WTC11 (cell line): ENCODE measurements around the gene THSD7B. TPM values are rescaled to one million over a fixed set of nuclear protein-coding genes. Genes with fewer than 3 reads are reported as not detected.

ENCODE experiments used
- ATAC-seq: fragments of 200-7000 bp; cut with Tn5 transposase; 2 replicates; pipeline ENCODE4 v1.10.0; 2021; ENCODE audit warnings: mild to moderate bottlenecking, moderate library complexity
- CTCF ChIA-PET: fragments of 300-600 bp; sonication (Branson Sonifier 250); formaldehyde crosslinking; loops from one replicate; lab custom pipeline; 2021; ENCODE audit warnings: antibody characterized with exemption; lab: Charles Lee
- POLR2A ChIA-PET: fragments of 350-600 bp; sonication (Branson Sonifier 250); formaldehyde crosslinking; loops from one replicate; lab custom pipeline; 2021; ENCODE audit warnings: antibody characterized with exemption; lab: Charles Lee
- DNase-seq: peaks from one replicate; pipeline ENCODE4 v3.0.0; 2021; ENCODE audit warnings: low spot score
- H3K27ac Mint-ChIP-seq: 2 replicates; pipeline ENCODE4 v1.8.0; 2021; ENCODE audit warnings: mixed read lengths
- H3K27me3 Mint-ChIP-seq: 2 replicates; pipeline ENCODE4 v1.8.0; 2021; ENCODE audit warnings: low read depth, mild to moderate bottlenecking, moderate library complexity, mixed read lengths
- H3K36me3 Mint-ChIP-seq: 2 replicates; pipeline ENCODE4 v1.8.0; 2021; ENCODE audit warnings: mixed read lengths
- H3K4me1 Mint-ChIP-seq: 2 replicates; pipeline ENCODE4 v1.8.0; 2022; ENCODE audit warnings: mixed read lengths
- H3K4me3 Mint-ChIP-seq: 2 replicates; pipeline ENCODE4 v1.8.0; 2021; ENCODE audit warnings: mild to moderate bottlenecking, moderate library complexity, mixed read lengths
- H3K9me3 Mint-ChIP-seq: 2 replicates; pipeline ENCODE4 v1.8.0; 2021; ENCODE audit warnings: mixed read lengths
- ARID4B ChIP-seq: sonication (generic); formaldehyde crosslinking; IDR thresholded peaks from 2 replicates; pipeline ENCODE4 v1.8.0; 2023; ENCODE audit warnings: missing genetic modification reagents, mild to moderate bottlenecking, borderline replicate concordance
- CREM ChIP-seq: sonication (generic); formaldehyde crosslinking; IDR thresholded peaks from 2 replicates; pipeline ENCODE4 v1.8.1; 2022; ENCODE audit warnings: mild to moderate bottlenecking, missing genetic modification reagents, moderate library complexity
- FOXK1 ChIP-seq: sonication (generic); formaldehyde crosslinking; IDR thresholded peaks from 2 replicates; pipeline ENCODE4 v1.8.0; 2022; ENCODE audit warnings: mild to moderate bottlenecking, moderate library complexity, missing genetic modification reagents
- MAX ChIP-seq: sonication (generic); formaldehyde crosslinking; IDR thresholded peaks from 2 replicates; pipeline ENCODE4 v1.8.0; 2022; ENCODE audit warnings: mild to moderate bottlenecking, missing genetic modification reagents
- NFATC4 ChIP-seq: fragments of 250-450 bp; sonication (Bioruptor Pico); IDR thresholded peaks from 2 replicates; pipeline ENCODE4 v1.9.0; 2021; ENCODE audit warnings: mild to moderate bottlenecking
- PRRX2 ChIP-seq: fragments of 250-450 bp; sonication (Bioruptor Pico); IDR thresholded peaks from 2 replicates; pipeline ENCODE4 v1.8.0; 2021; ENCODE audit warnings: mild to moderate bottlenecking
- SOX15 ChIP-seq: fragments of 250-450 bp; sonication (Bioruptor Pico); IDR thresholded peaks from 2 replicates; pipeline ENCODE4 v1.9.0; 2021; ENCODE audit warnings: mild to moderate bottlenecking
- TCF7 ChIP-seq: sonication (generic); formaldehyde crosslinking; IDR thresholded peaks from 2 replicates; pipeline ENCODE4 v1.8.0; 2022; ENCODE audit warnings: mild to moderate bottlenecking, low read depth, missing genetic modification reagents, moderate library complexity
- TEAD1 ChIP-seq: sonication (generic); formaldehyde crosslinking; IDR thresholded peaks from 2 replicates; pipeline ENCODE4 v1.8.0; 2022; ENCODE audit warnings: mild to moderate bottlenecking, missing genetic modification reagents
- ZNF232 ChIP-seq: sonication (generic); formaldehyde crosslinking; IDR thresholded peaks from 2 replicates; pipeline ENCODE4 v1.8.0; 2022; ENCODE audit warnings: mild to moderate bottlenecking, missing genetic modification reagents
- ZNF425 ChIP-seq: fragments of 250-450 bp; sonication (Bioruptor Pico); conservative IDR thresholded peaks from 2 replicates; pipeline ENCODE4 v1.9.0; 2021; ENCODE audit warnings: mild to moderate bottlenecking
- total RNA-seq: library from RNA; stranded (reverse); gene quantifications from 3 replicates; pipeline ENCODE4 v1.2.3, GENCODE V29; 2021
- TF ChIP-seq, protein P1 (sequence below): fragments of 200-600 bp; IDR thresholded peaks from 2 replicates; pipeline ENCODE4 v1.8.0; 2022; ENCODE audit warnings: antibody characterized with exemption
- TF ChIP-seq, protein P2 (sequence below): sonication (generic); formaldehyde crosslinking; IDR thresholded peaks from 2 replicates; pipeline ENCODE4 v1.8.1; 2023; ENCODE audit warnings: mild to moderate bottlenecking, missing genetic modification reagents, moderate library complexity
- TF ChIP-seq, protein P3 (sequence below): sonication (generic); formaldehyde crosslinking; IDR thresholded peaks from 2 replicates; pipeline ENCODE4 v1.8.1; 2022; ENCODE audit warnings: low read depth, missing genetic modification reagents, borderline replicate concordance
- TF ChIP-seq, protein P4 (sequence below): sonication (generic); formaldehyde crosslinking; IDR thresholded peaks from 2 replicates; pipeline ENCODE4 v1.8.0; 2022; ENCODE audit warnings: mild to moderate bottlenecking, missing genetic modification reagents

The THSD7B gene
- total RNA-seq, 1 experiment from 2014 or later: 2.9 TPM

DNA sequence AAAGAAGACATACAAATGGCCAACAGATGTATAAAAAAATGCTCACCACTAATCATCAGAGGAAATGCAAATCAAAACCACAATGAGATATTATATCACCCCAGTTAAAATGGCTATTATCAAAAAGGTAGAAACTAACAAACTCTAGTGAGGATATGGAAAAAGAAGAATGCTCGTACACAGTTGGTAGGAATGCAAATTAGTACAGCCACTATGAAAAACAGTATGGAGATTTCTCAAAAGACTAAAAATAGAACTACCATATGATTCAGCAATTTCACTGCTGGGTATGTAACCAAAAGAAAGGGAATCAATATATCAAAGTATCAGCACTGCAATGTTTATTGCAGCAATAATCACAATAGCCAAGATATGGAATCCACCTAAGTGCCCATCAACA is 679.6 kb downstream of the THSD7B start (continued):
- TF ChIP-seq ARID4B (CRISPR knock-in tag) (no peak), CREM (CRISPR knock-in tag) (no peak), SOX15 (CRISPR knock-in tag) (no peak), TEAD1 (CRISPR knock-in tag) (no peak), PRRX2 (CRISPR knock-in tag) (no peak)
- TF ChIP-seq, protein P1, sequence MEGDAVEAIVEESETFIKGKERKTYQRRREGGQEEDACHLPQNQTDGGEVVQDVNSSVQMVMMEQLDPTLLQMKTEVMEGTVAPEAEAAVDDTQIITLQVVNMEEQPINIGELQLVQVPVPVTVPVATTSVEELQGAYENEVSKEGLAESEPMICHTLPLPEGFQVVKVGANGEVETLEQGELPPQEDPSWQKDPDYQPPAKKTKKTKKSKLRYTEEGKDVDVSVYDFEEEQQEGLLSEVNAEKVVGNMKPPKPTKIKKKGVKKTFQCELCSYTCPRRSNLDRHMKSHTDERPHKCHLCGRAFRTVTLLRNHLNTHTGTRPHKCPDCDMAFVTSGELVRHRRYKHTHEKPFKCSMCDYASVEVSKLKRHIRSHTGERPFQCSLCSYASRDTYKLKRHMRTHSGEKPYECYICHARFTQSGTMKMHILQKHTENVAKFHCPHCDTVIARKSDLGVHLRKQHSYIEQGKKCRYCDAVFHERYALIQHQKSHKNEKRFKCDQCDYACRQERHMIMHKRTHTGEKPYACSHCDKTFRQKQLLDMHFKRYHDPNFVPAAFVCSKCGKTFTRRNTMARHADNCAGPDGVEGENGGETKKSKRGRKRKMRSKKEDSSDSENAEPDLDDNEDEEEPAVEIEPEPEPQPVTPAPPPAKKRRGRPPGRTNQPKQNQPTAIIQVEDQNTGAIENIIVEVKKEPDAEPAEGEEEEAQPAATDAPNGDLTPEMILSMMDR: no peak
- TF ChIP-seq, protein P2, sequence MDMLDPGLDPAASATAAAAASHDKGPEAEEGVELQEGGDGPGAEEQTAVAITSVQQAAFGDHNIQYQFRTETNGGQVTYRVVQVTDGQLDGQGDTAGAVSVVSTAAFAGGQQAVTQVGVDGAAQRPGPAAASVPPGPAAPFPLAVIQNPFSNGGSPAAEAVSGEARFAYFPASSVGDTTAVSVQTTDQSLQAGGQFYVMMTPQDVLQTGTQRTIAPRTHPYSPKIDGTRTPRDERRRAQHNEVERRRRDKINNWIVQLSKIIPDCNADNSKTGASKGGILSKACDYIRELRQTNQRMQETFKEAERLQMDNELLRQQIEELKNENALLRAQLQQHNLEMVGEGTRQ (CRISPR knock-in tag): no peak
- TF ChIP-seq, protein P3, sequence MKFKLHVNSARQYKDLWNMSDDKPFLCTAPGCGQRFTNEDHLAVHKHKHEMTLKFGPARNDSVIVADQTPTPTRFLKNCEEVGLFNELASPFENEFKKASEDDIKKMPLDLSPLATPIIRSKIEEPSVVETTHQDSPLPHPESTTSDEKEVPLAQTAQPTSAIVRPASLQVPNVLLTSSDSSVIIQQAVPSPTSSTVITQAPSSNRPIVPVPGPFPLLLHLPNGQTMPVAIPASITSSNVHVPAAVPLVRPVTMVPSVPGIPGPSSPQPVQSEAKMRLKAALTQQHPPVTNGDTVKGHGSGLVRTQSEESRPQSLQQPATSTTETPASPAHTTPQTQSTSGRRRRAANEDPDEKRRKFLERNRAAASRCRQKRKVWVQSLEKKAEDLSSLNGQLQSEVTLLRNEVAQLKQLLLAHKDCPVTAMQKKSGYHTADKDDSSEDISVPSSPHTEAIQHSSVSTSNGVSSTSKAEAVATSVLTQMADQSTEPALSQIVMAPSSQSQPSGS (CRISPR knock-in tag): no peak

DNA sequence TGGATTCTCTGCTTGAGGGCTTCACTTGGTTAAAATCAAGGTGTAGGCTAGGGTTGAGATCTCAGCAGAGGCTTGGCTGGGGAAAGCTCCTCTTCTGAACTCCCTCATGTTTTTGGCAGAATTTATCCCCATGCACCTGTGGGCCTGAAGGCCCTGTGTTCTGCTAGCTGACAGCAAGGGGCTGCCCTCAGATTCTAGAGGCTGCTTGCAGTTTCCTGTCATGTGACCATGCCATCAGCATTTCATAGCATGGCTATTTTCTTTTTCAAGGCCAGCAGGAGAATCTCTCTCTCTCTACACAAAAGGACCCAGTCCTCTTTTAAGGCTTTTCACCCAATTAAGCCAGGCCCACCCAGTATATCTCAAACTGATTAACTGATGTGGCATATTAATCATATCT is 684.1 kb downstream of the THSD7B start:
- peaks cover 6% of the 10 kb centered on the region for H3K36me3 Mint-ChIP-seq
- no peaks in the 10 kb centered on the region for H3K27me3 Mint-ChIP-seq
- peaks cover 26% of the 10 kb centered on the region for H3K9me3 Mint-ChIP-seq
- no peak overlapping the region for H3K4me3 Mint-ChIP-seq
- peaks cover 10% of the 10 kb centered on the region for H3K4me1 Mint-ChIP-seq
- POLR2A ChIA-PET: no interaction called here
- ATAC-seq: no peak
- H3K27ac Mint-ChIP-seq: no peak overlapping the region
- TF ChIP-seq NFATC4: no peak
- TF ChIP-seq, protein P2 (CRISPR knock-in tag): peak; percentile 39; the same call in 1 of the 2 replicates
- CTCF ChIA-PET: no interaction called here
- DNase-seq: no peak

DNA sequence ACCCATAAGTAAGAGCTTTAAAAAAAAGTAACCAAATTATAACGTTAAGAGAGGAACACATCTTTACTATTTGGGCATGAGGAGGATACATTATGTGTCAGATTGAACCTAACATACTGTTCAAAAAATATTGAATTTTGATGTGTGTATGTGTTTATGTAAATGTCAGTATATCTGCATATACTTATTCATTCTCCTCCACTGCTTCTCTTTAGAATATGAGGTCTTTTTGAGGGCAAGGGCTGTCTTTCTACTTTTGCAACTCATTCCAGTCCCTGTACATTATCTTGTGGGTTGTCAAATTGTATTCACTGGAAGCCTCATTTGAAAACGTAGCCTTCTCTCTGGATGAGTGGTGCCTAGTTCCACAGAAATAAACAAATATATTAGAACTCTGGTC is 689.5 kb downstream of the THSD7B start:
- Mint-ChIP-seq H3K36me3 (peaks cover 15% of the 10 kb centered on the region), H3K4me3 (no peak overlapping the region), H3K27ac (no peak overlapping the region), H3K27me3 (no peaks in the 10 kb centered on the region), H3K4me1 (no peaks in the 10 kb centered on the region), H3K9me3 (peaks cover 20% of the 10 kb centered on the region)
- POLR2A ChIA-PET: no interaction called here
- no peak for TF ChIP-seq ZNF232 (CRISPR knock-in tag)
- no peak for TF ChIP-seq MAX
- no peak for TF ChIP-seq FOXK1 (CRISPR knock-in tag)
- TF ChIP-seq TCF7: no peak
- TF ChIP-seq, protein P4, sequence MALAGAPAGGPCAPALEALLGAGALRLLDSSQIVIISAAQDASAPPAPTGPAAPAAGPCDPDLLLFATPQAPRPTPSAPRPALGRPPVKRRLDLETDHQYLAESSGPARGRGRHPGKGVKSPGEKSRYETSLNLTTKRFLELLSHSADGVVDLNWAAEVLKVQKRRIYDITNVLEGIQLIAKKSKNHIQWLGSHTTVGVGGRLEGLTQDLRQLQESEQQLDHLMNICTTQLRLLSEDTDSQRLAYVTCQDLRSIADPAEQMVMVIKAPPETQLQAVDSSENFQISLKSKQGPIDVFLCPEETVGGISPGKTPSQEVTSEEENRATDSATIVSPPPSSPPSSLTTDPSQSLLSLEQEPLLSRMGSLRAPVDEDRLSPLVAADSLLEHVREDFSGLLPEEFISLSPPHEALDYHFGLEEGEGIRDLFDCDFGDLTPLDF: no peak
- TF ChIP-seq ZNF425 (CRISPR knock-in tag): no peak
- TF ChIP-seq PRRX2 (CRISPR knock-in tag): no peak
- no peak for ATAC-seq
- CTCF ChIA-PET: no interaction called here
- no peak for DNase-seq
